DOHH2 (cell line): ENCODE results near the gene NALCN.

Experiments used
- CTCF ChIP-seq: fragments of 200-600 bp; sonication (generic); IDR thresholded peaks from one replicate; pipeline ENCODE4 v1.5.1; 2014; ENCODE audit warnings: antibody characterized with exemption, mild to moderate bottlenecking, low read depth, low read length; ENCODE audit not compliant: poor library complexity, severe bottlenecking
- EZH2phosphoT487 ChIP-seq: fragments of 200-600 bp; sonication (generic); IDR thresholded peaks from 2 replicates; pipeline ENCODE4 v1.6.1; 2017; ENCODE audit warnings: borderline replicate concordance, mild to moderate bottlenecking, antibody characterized with exemption, low read length, moderate library complexity, mixed read lengths

- TF ChIP-seq CTCF (no peak), EZH2phosphoT487 (no peak)
These were observed 379.8 kb downstream of the NALCN start for GRCh38 chr13:101036546-101036945.
